Mammary epithelial cell (primary cell): Measurements from ENCODE around the gene WWP2.

Experiments used
- CTCF ChIP-seq, 2 donors: IDR thresholded peaks in 1 of 2; conservative IDR thresholded peaks in 1 of 2; 2 replicates each; pipeline ENCODE4 v1.5.1; 2011 to 2012; ENCODE audit warnings: inconsistent platforms in 2 of 2, low read length in 2 of 2, mild to moderate bottlenecking in 2 of 2, control low read depth in 1 of 2, low read depth in 1 of 2; ENCODE audit not compliant: insufficient read depth in 1 of 2; ENCODE audit errors: extremely low read depth in 1 of 2
- EZH2 ChIP-seq: IDR thresholded peaks from 2 replicates; pipeline ENCODE4 v1.6.1; 2012; ENCODE audit warnings: low read length, inconsistent platforms, borderline replicate concordance

- TF ChIP-seq CTCF (conservative IDR thresholded peaks at IDR 0.05 in 1 of 2, IDR thresholded peaks at IDR 0.05 in 1 of 2; ENCODE audit: extremely low read depth in 1 of 2, insufficient read depth in 1 of 2, low read depth in 1 of 2, low read length in 2 of 2) (no peak), EZH2 (no peak)
These were observed 19.0 kb downstream of the WWP2 start for GRCh38 chr16:69781118-69781517.
